ENCODE results near the gene ANXA6.

DNA sequence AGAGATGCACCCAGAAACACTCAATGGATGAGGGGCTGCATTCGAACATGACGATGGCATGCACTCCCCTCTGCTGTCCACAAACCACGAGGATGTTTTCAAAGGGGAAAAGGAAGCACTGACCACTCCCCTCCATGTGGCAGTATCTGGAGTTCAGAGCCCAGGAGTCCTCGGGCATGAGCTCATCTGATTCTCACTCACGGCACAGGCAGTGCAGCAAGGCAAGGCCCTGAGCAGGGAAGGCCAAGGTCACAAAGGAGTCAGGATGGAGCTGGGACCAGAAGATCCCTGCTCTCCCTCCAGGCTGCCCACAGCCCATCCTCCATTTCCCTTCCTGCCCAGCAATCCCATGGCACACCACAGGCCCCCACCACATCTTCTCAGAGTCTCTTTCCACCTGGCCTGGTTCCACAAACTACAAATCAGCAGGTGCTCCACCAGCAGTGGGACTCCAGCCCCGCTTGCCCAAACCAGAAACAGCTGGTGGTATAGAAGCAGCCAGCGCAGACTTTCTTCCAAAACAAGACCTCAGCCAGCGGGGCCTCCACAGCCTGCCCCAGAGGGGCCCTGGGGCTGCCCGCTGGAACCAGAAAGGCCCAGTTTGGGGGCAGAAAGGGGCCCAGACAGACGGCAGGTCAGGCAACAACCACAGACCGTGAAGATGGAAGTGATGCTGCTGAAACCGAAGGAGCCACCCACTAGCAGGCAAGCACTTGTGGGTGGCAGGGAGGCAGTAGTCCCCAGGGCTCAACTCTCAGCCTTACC is 89.0 kb downstream of the ANXA6 start:
- TF ChIP-seq, protein P1, sequence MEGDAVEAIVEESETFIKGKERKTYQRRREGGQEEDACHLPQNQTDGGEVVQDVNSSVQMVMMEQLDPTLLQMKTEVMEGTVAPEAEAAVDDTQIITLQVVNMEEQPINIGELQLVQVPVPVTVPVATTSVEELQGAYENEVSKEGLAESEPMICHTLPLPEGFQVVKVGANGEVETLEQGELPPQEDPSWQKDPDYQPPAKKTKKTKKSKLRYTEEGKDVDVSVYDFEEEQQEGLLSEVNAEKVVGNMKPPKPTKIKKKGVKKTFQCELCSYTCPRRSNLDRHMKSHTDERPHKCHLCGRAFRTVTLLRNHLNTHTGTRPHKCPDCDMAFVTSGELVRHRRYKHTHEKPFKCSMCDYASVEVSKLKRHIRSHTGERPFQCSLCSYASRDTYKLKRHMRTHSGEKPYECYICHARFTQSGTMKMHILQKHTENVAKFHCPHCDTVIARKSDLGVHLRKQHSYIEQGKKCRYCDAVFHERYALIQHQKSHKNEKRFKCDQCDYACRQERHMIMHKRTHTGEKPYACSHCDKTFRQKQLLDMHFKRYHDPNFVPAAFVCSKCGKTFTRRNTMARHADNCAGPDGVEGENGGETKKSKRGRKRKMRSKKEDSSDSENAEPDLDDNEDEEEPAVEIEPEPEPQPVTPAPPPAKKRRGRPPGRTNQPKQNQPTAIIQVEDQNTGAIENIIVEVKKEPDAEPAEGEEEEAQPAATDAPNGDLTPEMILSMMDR (conservative IDR thresholded peaks at IDR 0.05; ENCODE audit: low read depth, low read length): no peak
- no peak for TF ChIP-seq EZH2 (IDR thresholded peaks at IDR 0.05; ENCODE audit: borderline replicate concordance, low read depth, low read length, poor library complexity, severe bottlenecking)

Data from A673 (cell line).